HepG2 (cell line): Measurements from ENCODE around the gene TMEM217. TPM values are rescaled to one million over a fixed set of nuclear protein-coding genes. Genes with fewer than 3 reads are reported as not detected.
A peak's percentile ranks its signal among the peaks of the same experiment; 100 is the strongest.

ENCODE experiments used
- ATF1 ChIP-seq: IDR thresholded peaks from 2 replicates; pipeline ENCODE4 v1.6.1; 2016; ENCODE audit warnings: mild to moderate bottlenecking, control low read depth
- CHD2 ChIP-seq: IDR thresholded peaks from 2 replicates; pipeline ENCODE4 v1.6.1; 2011; ENCODE audit warnings: low read depth, low read length, improper control_type of control experiment
- CREB3 ChIP-seq: sonication (generic); formaldehyde crosslinking; IDR thresholded peaks from 2 replicates; pipeline ENCODE4 v1.5.0; 2020; ENCODE audit warnings: missing genetic modification reagents
- FOXC1 ChIP-seq: sonication (generic); formaldehyde crosslinking; IDR thresholded peaks from 2 replicates; pipeline ENCODE4 v1.8.0; 2022; ENCODE audit warnings: mild to moderate bottlenecking, missing genetic modification reagents, borderline replicate concordance
- HCFC1 ChIP-seq: fragments of 150-350 bp; IDR thresholded peaks from 2 replicates; pipeline ENCODE4 v1.6.1; 2014; ENCODE audit warnings: low read depth, low read length
- HDAC2 ChIP-seq: sonication (generic); formaldehyde crosslinking; IDR thresholded peaks from 2 replicates; pipeline ENCODE4 v1.4.0; 2020; ENCODE audit warnings: missing genetic modification reagents
- IKZF4 ChIP-seq: sonication (generic); formaldehyde crosslinking; IDR thresholded peaks from 2 replicates; pipeline ENCODE4 v1.5.1; 2020; ENCODE audit warnings: borderline replicate concordance, mild to moderate bottlenecking, low read depth, missing genetic modification reagents; ENCODE audit errors: not compliant biosample characterization
- KAT8 ChIP-seq: IDR thresholded peaks from 2 replicates; pipeline ENCODE4 v1.6.1; 2016; ENCODE audit warnings: missing genetic modification reagents, missing compliant biosample characterization
- MAFK ChIP-seq, 2 experiments: IDR thresholded peaks in 1 of 2; conservative IDR thresholded peaks in 1 of 2; 2 replicates each; pipeline ENCODE4 v1.6.1; 2011; ENCODE audit warnings: improper control_type of control experiment in 2 of 2, low read length in 2 of 2
- MLX ChIP-seq: IDR thresholded peaks from 2 replicates; pipeline ENCODE4 v1.6.1; 2016
- MYC ChIP-seq: sonication (generic); formaldehyde crosslinking; IDR thresholded peaks from 2 replicates; pipeline ENCODE4 v1.9.0; 2021; ENCODE audit warnings: missing genetic modification reagents, borderline replicate concordance
- SKI ChIP-seq: fragments of 450-650 bp; IDR thresholded peaks from one replicate; pipeline ENCODE4 v1.6.1; 2018; ENCODE audit warnings: mild to moderate bottlenecking; ENCODE audit not compliant: partially characterized antibody
- SYNCRIP ChIP-seq: fragments of 200-400 bp; formaldehyde crosslinking; IDR thresholded peaks from 2 replicates; pipeline ENCODE4 v1.6.1; 2018; ENCODE audit warnings: mild to moderate bottlenecking, low read depth, low read length; ENCODE audit not compliant: insufficient read depth
- XBP1 ChIP-seq: sonication (generic); formaldehyde crosslinking; IDR thresholded peaks from 2 replicates; pipeline ENCODE4 v1.5.0; 2020; ENCODE audit warnings: missing genetic modification reagents
- ZBTB7B ChIP-seq: sonication (generic); formaldehyde crosslinking; IDR thresholded peaks from 2 replicates; pipeline ENCODE4 v1.4.0; 2020; ENCODE audit warnings: missing genetic modification reagents
- ZNF160 ChIP-seq: sonication (generic); formaldehyde crosslinking; IDR thresholded peaks from 2 replicates; pipeline ENCODE4 v1.8.0; 2022; ENCODE audit warnings: mild to moderate bottlenecking, inconsistent platforms, missing genetic modification reagents
- ZNF253 ChIP-seq: sonication (generic); formaldehyde crosslinking; IDR thresholded peaks from 2 replicates; pipeline ENCODE4 v1.8.0; 2022; ENCODE audit warnings: mild to moderate bottlenecking, missing genetic modification reagents, borderline replicate concordance
- ZNF44 ChIP-seq: sonication (generic); formaldehyde crosslinking; IDR thresholded peaks from 2 replicates; pipeline ENCODE4 v1.5.1; 2020; ENCODE audit warnings: mild to moderate bottlenecking, missing genetic modification reagents
- ZNF501 ChIP-seq: sonication (generic); formaldehyde crosslinking; IDR thresholded peaks from 2 replicates; pipeline ENCODE4 v1.5.1; 2020; ENCODE audit warnings: mild to moderate bottlenecking, moderate library complexity, missing genetic modification reagents
- ZNF556 ChIP-seq: sonication (generic); formaldehyde crosslinking; IDR thresholded peaks from 2 replicates; pipeline ENCODE4 v1.4.0; 2020; ENCODE audit warnings: mild to moderate bottlenecking, missing genetic modification reagents, borderline replicate concordance
- ZNF678 ChIP-seq: sonication (generic); formaldehyde crosslinking; IDR thresholded peaks from 2 replicates; pipeline ENCODE4 v1.4.0; 2020; ENCODE audit warnings: mild to moderate bottlenecking, missing genetic modification reagents
- ZNF878 ChIP-seq: sonication (generic); formaldehyde crosslinking; IDR thresholded peaks from 2 replicates; pipeline ENCODE4 v1.8.1; 2023; ENCODE audit warnings: mild to moderate bottlenecking, missing genetic modification reagents, moderate library complexity
- polyA plus RNA-seq, 8 experiments: library from polyadenylated mRNA; depleted of rRNA in 3 of 8; stranded (reverse) in 7 of 8; unstranded in 1 of 8; fragments of >200 nt; fragmentation: Illumina TruSeq in 4 of 8; extraction: Trizol in 4 of 8; gene quantifications; 2 replicates each; pipeline versions ENCODE4 v1.2.1 to v1.2.3, GENCODE V29; 2011 to 2016; ENCODE audit warnings: low read depth in 4 of 8, missing spikeins in 1 of 8, mixed read lengths in 1 of 8; ENCODE audit not compliant: insufficient read depth in 1 of 8
- total RNA-seq, 5 experiments: library from RNA; depleted of rRNA; stranded (reverse); fragments of >200 nt; fragmentation: Illumina TruSeq; extraction: Trizol; gene quantifications; 2 replicates each; pipeline ENCODE4 v1.2.3, GENCODE V29; 2016; ENCODE audit warnings: low read depth in 1 of 5
- TF ChIP-seq, protein P1 (sequence below): sonication (generic); formaldehyde crosslinking; conservative IDR thresholded peaks from 2 replicates; pipeline ENCODE4 v1.5.0; 2020; ENCODE audit warnings: missing genetic modification reagents
- TF ChIP-seq, protein P2 (sequence below): sonication (generic); IDR thresholded peaks from 2 replicates; pipeline ENCODE4 v1.6.1; 2016; ENCODE audit warnings: low read depth, borderline replicate concordance
- TF ChIP-seq, protein P3 (sequence below): sonication (generic); formaldehyde crosslinking; IDR thresholded peaks from 2 replicates; pipeline ENCODE4 v1.5.1; 2020; ENCODE audit warnings: missing genetic modification reagents, mild to moderate bottlenecking, borderline replicate concordance

TMEM217 gene
- total and polyA plus RNA-seq, 2 of the 13 experiments (the other 11 are each of a cell fraction or from before 2014, with no cell fraction given) = 2.3 to 3.4 TPM

- TF ChIP-seq ZNF556 (CRISPR knock-in tag) = peak; percentile 24; the same call in 1 of the 2 replicates
- TF ChIP-seq ZNF678 (CRISPR knock-in tag) = no peak
- TF ChIP-seq HDAC2 (CRISPR knock-in tag) = peak; percentile 87
- TF ChIP-seq XBP1 (CRISPR knock-in tag) = peak; percentile 77; the same call in 1 of the 2 replicates
- TF ChIP-seq SYNCRIP = no peak
- TF ChIP-seq ZNF44 = no peak
- TF ChIP-seq CHD2 = peak; percentile 84
- no peak for TF ChIP-seq IKZF4
- peak; percentile 89 for TF ChIP-seq ZNF253 (CRISPR knock-in tag)
- peak; percentile 73 for TF ChIP-seq KAT8 (CRISPR knock-in tag)
- TF ChIP-seq MLX (CRISPR knock-in tag) = peak; percentile 69
- TF ChIP-seq, protein P1, sequence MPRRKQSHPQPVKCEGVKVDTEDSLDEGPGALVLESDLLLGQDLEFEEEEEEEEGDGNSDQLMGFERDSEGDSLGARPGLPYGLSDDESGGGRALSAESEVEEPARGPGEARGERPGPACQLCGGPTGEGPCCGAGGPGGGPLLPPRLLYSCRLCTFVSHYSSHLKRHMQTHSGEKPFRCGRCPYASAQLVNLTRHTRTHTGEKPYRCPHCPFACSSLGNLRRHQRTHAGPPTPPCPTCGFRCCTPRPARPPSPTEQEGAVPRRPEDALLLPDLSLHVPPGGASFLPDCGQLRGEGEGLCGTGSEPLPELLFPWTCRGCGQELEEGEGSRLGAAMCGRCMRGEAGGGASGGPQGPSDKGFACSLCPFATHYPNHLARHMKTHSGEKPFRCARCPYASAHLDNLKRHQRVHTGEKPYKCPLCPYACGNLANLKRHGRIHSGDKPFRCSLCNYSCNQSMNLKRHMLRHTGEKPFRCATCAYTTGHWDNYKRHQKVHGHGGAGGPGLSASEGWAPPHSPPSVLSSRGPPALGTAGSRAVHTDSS (CRISPR knock-in tag) = no peak
- TF ChIP-seq SKI = peak; percentile 97
- TF ChIP-seq CREB3 (CRISPR knock-in tag) = no peak; the same call in 1 of the 2 replicates
- no peak; the same call in none of the 2 replicates for TF ChIP-seq FOXC1 (CRISPR knock-in tag)
- TF ChIP-seq ZNF160 (CRISPR knock-in tag) = peak; percentile 63
- no peak for TF ChIP-seq HCFC1
- TF ChIP-seq MYC (CRISPR knock-in tag) = peak; percentile 84
- TF ChIP-seq, protein P2, sequence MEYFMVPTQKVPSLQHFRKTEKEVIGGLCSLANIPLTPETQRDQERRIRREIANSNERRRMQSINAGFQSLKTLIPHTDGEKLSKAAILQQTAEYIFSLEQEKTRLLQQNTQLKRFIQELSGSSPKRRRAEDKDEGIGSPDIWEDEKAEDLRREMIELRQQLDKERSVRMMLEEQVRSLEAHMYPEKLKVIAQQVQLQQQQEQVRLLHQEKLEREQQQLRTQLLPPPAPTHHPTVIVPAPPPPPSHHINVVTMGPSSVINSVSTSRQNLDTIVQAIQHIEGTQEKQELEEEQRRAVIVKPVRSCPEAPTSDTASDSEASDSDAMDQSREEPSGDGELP = peak; percentile 69; the same call in 1 of the 2 replicates
- TF ChIP-seq ATF1 (CRISPR knock-in tag) = peak; percentile 63
- TF ChIP-seq ZNF878 = peak; percentile 94
- TF ChIP-seq ZNF501 (CRISPR knock-in tag) = no peak; the same call in none of the 2 replicates
- TF ChIP-seq, protein P3, sequence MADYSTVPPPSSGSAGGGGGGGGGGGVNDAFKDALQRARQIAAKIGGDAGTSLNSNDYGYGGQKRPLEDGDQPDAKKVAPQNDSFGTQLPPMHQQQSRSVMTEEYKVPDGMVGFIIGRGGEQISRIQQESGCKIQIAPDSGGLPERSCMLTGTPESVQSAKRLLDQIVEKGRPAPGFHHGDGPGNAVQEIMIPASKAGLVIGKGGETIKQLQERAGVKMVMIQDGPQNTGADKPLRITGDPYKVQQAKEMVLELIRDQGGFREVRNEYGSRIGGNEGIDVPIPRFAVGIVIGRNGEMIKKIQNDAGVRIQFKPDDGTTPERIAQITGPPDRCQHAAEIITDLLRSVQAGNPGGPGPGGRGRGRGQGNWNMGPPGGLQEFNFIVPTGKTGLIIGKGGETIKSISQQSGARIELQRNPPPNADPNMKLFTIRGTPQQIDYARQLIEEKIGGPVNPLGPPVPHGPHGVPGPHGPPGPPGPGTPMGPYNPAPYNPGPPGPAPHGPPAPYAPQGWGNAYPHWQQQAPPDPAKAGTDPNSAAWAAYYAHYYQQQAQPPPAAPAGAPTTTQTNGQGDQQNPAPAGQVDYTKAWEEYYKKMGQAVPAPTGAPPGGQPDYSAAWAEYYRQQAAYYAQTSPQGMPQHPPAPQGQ (CRISPR knock-in tag) = no peak
- TF ChIP-seq MAFK (conservative IDR thresholded peaks at IDR 0.05 in 1 of 2, IDR thresholded peaks at IDR 0.05 in 1 of 2; ENCODE audit: low read length in 2 of 2) = no peak
- peak; percentile 90 for TF ChIP-seq ZBTB7B
These were observed 88.3 kb downstream of the TMEM217 start, which contains the start of gene PIM1 (continued) for GRCh38 chr6:37169496-37170272.
